Measurements from ENCODE around the gene PDE6G.
A peak's percentile ranks its signal among the peaks of the same experiment; 100 is the strongest.

The PDE6G gene

GRCh38 chr17:81656118-81656743 lies at the start of gene PDE6G:
TSS of gene PDE6G (minus strand) at chr17:81656542. CDS start at chr17:81653305, 3,237 bp downstream.
- DNase-seq (ENCODE audit: low read depth, low spot score), result no peak

GRCh38 chr17:81705518-81706231 lies 49.3 kb upstream of the PDE6G start:
- DNase-seq (ENCODE audit: low read depth, low spot score), result no peak

DNA sequence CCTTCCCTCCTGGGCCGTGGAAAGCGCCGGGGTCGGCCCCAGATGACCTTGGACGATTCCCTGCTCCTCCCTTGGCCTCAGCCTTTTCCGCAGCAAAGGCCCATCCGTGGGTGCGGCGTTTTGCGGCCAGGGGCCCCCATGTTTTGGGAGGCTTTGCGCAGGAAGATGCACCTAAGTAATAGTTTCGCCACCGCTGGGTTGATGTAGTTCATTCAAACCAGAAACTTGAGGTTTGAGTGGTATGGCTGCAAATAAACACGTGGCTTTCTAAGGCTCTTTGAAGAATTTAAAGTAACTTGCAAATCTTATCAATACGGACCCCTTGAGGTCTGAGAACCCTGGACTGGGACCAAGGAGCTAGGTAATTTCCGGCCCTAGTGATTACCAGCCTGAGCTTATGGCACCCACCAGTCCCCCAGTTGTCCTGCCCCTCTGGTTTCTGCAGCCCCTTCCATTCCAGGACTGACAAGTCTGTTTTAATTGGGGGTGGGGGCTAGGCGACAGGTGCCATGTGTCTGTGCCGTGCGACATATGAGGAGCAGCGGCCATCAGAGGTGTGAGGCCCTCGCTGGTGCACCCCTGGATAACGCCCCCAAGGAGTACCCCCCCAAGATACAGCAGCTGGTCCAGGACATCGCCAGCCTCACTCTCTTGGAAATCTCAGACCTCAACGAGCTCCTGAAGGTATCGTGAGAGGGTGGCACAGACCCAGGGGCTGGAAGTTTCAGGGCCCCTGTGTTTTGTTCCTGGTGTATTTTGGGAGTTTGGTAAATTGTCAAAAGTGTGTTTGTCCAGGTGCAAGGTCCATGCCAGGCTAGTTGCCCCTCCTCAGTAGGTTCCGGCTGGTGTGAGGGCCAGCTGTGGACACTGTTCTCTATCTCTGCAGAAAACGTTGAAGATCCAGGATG lies 47.7 kb upstream of the PDE6G start:
- DNase-seq (ENCODE audit: low read depth, low spot score), result no peak

- peak; percentile 69 for DNase-seq (ENCODE audit: low read depth, low spot score)
These were observed 46.8 kb upstream of the PDE6G start, which contains the start of gene MRPL12 for GRCh38 chr17:81702934-81703746. TSS of gene MRPL12 (plus strand) at chr17:81703367. CDS start at chr17:81703502, 135 bp downstream.

GRCh38 chr17:81701288-81702071 lies 45.1 kb upstream of the PDE6G start:
- DNase-seq (ENCODE audit: low read depth, low spot score), result no peak

- DNase-seq (ENCODE audit: low read depth, low spot score), result no peak
These were observed 44.3 kb upstream of the PDE6G start for GRCh38 chr17:81700353-81701287.

GRCh38 chr17:81697261-81698044 lies 41.1 kb upstream of the PDE6G start:
- no peak for DNase-seq (ENCODE audit: low read depth, low spot score)

DNA sequence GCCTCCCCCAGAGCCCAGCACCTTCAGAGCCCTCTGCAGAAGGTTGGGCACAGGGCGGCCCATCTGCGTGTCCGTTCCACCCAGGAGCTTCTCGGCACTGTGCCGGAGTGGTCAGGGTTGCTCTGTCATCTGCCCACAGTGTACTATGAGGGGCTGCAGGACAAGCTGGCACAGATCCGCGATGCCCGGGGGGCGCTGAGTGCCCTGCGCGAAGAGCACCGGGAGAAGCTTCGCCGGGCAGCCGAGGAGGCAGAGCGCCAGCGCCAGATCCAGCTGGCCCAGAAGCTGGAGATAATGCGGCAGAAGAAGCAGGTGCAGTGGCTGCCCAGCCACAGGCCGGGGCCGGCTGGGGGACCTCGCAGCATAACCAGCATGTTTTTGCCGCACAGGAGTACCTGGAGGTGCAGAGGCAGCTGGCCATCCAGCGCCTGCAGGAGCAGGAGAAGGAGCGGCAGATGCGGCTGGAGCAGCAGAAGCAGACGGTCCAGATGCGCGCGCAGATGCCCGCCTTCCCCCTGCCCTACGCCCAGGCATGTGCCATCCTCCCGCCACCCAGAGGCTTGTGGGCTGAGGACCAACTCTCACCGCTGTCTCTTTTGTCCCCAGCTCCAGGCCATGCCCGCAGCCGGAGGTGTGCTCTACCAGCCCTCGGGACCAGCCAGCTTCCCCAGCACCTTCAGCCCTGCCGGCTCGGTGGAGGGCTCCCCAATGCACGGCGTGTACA lies 40.0 kb upstream of the PDE6G start:
- no peak for DNase-seq (ENCODE audit: low read depth, low spot score)

DNA sequence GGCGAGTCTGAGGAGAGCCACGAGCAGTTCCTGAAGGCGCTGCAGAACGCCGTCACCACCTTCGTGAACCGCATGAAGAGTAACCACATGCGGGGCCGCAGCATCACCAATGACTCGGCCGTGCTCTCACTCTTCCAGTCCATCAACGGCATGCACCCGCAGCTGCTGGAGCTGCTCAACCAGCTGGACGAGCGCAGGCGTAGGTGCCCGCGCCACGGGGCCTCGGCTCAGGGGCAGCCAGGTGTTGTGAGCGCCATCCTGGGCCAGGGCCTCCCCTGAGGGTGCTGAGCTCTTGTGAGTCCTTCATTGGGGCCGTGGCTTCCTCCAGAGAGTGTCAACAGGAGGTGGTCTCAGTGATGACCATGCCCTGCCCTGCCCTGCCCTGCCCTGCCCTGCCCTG lies 39.5 kb upstream of the PDE6G start:
- DNase-seq (ENCODE audit: low read depth, low spot score), result no peak

DNA sequence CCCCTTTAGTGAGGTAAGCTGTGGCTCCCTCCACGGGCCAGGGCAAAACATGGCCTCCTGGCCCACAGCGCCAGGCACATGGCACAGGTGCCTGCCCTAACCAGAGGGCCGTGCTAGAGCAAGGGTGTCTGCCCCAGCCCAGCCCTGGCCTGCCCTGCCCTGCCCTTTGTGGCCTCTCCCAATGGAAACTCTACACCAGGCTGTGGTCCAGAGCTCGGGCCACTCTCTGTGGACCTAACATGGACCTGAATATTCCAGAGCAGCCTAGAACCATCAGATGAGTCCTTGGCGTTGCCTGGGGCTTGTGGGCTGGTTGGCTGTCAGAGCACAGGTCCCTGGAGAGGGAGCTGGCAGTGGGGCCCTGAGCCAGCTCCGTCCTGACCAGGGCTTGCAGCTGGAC lies 38.9 kb upstream of the PDE6G start:
- no peak for DNase-seq (ENCODE audit: low read depth, low spot score)

- no peak for DNase-seq (ENCODE audit: low read depth, low spot score)
These were observed 38.5 kb upstream of the PDE6G start for GRCh38 chr17:81694810-81695209.

DNA sequence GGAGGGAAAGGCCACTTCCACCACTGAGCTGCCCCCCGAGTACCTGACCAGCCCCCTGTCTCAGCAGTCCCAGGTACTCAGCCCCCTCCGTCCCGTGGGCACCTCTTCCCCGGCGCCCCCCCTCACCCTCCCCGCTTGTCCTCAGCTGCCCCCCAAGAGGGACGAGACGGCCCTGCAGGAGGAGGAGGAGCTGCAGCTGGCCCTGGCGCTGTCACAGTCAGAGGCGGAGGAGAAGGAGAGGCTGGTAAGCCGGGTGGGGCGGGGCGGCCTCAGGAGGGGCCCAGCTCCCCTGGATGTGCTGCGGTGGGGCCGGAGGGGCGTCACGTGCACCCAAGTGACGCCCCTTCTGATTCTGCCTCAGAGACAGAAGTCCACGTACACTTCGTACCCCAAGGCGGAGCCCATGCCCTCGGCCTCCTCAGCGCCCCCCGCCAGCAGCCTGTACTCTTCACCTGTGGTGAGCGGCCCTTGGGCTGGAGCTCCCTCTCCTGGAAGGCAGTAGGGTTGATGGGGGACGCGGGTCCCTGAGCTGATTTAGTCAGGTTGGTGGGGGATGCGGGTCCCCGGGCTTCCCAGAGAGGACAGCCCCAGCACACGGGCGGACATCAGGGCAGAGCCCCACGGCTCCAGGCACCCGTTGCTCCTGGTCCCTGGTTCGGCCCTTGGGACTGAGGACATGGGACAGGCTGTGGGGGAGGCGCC lies 37.3 kb upstream of the PDE6G start:
- DNase-seq (ENCODE audit: low read depth, low spot score), result no peak

GRCh38 chr17:81691608-81692007 lies 35.3 kb upstream of the PDE6G start:
- no peak for DNase-seq (ENCODE audit: low read depth, low spot score)

- no peak for DNase-seq (ENCODE audit: low read depth, low spot score)
These were observed 34.9 kb upstream of the PDE6G start for GRCh38 chr17:81691196-81691595.

DNA sequence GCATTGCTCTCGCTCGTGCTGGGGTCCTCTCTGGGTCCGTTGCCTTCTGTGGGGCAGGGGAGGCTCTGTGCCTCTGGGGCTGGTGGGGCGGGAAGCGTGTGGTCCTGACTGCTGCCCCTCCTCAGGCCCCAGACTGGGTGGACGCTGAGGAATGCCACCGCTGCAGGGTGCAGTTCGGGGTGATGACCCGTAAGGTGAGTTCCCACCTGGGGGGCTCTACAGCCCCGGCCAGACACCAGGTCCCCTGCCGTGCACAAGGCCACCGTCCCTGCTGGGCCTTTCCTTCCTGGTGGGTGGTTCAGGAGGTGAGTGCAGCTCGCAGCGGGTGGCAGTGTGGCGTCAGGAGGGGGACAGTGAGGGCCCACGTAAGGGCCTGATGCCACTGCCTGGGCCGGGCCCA lies 34.2 kb upstream of the PDE6G start:
- no peak for DNase-seq (ENCODE audit: low read depth, low spot score)

- no peak for DNase-seq (ENCODE audit: low read depth, low spot score)
These were observed 33.7 kb upstream of the PDE6G start for GRCh38 chr17:81690066-81690465.

DNA sequence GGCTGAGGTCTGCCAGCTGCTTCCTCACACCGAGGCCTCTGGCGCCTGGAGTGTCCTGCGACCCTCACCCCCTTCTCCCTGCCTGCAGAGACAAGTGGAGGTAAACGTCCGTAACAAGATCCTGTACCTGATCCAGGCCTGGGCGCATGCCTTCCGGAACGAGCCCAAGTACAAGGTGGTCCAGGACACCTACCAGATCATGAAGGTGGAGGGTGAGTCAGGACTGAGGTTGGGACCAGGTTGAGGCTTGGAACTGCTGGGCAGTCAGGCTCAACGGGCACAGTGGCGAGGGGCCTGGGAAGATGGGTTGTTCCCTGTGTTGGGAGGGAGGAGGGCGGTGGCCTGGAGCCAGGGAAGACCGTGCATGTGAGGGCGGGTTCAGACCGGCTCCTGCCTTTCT lies 32.3 kb upstream of the PDE6G start:
- DNase-seq (ENCODE audit: low read depth, low spot score), result no peak
